ENCODE results near the gene NPR2.

NPR2 gene

DNA sequence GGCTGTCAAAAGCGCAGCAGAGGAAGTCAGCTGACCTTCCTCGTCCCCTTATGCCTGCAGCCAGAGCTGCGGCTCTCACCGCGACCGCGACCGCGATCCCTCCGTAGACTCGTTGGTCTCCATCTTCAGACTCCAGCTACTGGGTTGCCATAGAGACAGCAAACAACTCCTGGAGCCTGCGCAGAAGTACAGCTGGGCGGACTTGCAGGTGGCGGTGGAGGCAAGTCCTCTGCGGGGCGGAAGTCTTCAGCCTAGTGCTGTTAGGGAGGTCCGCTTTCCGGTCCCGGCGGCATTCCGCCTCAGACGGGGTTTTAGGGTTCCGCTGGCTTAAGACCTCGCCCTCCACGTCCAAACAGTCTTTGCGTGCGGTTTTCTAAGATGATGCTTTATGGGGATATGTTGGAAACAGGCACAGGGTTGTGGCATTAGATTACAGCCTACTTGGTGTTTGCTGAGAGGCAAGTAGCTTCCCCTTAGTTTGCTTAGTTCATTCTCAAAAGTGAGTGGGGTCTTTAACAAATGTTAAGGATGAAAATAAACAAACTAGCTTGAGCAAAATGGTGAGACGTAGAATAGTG lies 20.7 kb downstream of the NPR2 start, which contains the start of gene SPAG8:
Gene SPAG8 (minus strand): TSS at position 238 of the 578 bp plus-strand sequence. CDS start 115 bp downstream, at position 123.
- TF ChIP-seq, protein P1, sequence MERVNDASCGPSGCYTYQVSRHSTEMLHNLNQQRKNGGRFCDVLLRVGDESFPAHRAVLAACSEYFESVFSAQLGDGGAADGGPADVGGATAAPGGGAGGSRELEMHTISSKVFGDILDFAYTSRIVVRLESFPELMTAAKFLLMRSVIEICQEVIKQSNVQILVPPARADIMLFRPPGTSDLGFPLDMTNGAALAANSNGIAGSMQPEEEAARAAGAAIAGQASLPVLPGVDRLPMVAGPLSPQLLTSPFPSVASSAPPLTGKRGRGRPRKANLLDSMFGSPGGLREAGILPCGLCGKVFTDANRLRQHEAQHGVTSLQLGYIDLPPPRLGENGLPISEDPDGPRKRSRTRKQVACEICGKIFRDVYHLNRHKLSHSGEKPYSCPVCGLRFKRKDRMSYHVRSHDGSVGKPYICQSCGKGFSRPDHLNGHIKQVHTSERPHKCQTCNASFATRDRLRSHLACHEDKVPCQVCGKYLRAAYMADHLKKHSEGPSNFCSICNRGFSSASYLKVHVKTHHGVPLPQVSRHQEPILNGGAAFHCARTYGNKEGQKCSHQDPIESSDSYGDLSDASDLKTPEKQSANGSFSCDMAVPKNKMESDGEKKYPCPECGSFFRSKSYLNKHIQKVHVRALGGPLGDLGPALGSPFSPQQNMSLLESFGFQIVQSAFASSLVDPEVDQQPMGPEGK (CRISPR knock-in tag; IDR thresholded peaks at IDR 0.05; ENCODE audit: borderline replicate concordance) = no peak
- TF ChIP-seq ZFP3 (CRISPR knock-in tag; IDR thresholded peaks at IDR 0.05) (no peak), BACH2 (CRISPR knock-in tag; IDR thresholded peaks at IDR 0.05; ENCODE audit: borderline replicate concordance) (no peak), OSR1 (CRISPR knock-in tag; IDR thresholded peaks at IDR 0.05) (no peak), CSDC2 (CRISPR knock-in tag; IDR thresholded peaks at IDR 0.05) (no peak), ZNF565 (CRISPR knock-in tag; conservative IDR thresholded peaks at IDR 0.05; ENCODE audit: low read depth) (no peak)
- TF ChIP-seq, protein P2, sequence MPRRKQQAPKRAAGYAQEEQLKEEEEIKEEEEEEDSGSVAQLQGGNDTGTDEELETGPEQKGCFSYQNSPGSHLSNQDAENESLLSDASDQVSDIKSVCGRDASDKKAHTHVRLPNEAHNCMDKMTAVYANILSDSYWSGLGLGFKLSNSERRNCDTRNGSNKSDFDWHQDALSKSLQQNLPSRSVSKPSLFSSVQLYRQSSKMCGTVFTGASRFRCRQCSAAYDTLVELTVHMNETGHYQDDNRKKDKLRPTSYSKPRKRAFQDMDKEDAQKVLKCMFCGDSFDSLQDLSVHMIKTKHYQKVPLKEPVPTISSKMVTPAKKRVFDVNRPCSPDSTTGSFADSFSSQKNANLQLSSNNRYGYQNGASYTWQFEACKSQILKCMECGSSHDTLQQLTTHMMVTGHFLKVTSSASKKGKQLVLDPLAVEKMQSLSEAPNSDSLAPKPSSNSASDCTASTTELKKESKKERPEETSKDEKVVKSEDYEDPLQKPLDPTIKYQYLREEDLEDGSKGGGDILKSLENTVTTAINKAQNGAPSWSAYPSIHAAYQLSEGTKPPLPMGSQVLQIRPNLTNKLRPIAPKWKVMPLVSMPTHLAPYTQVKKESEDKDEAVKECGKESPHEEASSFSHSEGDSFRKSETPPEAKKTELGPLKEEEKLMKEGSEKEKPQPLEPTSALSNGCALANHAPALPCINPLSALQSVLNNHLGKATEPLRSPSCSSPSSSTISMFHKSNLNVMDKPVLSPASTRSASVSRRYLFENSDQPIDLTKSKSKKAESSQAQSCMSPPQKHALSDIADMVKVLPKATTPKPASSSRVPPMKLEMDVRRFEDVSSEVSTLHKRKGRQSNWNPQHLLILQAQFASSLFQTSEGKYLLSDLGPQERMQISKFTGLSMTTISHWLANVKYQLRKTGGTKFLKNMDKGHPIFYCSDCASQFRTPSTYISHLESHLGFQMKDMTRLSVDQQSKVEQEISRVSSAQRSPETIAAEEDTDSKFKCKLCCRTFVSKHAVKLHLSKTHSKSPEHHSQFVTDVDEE (CRISPR knock-in tag; IDR thresholded peaks at IDR 0.05) = 0 out of 2 replicates have a peak, but pooled peaks have one; percentile 42
- peak; percentile 75 for ATAC-seq

DNA sequence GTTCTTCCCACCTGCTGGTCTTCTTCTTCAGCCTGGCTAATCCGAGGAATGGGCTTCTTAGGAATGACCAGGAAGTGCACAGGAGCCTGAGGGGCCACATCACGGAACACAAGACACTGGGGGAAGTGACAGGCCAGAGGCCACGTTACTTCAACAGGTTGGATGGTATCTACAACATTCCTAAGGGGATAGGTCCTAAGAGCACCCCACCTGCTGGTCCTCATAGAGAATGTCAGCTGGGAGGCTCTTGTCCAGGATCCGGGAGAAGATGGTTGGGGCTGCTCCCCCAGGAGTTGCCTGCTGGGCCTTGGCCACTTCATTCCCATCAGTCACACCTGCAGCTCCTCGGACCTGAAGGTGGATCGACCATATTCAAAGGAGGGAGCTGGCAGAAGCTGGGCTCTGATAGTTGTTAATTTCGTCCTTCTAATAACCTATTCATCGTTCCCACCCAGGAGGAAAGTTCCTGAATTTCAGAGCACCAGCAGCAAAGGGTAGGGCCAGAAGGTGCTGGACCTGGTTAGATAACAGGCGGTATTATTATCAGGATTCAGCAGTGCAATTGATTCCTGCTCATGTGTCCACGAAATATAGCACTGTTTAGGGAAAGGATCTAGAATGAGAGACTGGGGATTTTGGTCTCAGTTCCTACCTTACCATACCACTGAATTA lies 22.2 kb downstream of the NPR2 start:
- ATAC-seq = no peak

DNA sequence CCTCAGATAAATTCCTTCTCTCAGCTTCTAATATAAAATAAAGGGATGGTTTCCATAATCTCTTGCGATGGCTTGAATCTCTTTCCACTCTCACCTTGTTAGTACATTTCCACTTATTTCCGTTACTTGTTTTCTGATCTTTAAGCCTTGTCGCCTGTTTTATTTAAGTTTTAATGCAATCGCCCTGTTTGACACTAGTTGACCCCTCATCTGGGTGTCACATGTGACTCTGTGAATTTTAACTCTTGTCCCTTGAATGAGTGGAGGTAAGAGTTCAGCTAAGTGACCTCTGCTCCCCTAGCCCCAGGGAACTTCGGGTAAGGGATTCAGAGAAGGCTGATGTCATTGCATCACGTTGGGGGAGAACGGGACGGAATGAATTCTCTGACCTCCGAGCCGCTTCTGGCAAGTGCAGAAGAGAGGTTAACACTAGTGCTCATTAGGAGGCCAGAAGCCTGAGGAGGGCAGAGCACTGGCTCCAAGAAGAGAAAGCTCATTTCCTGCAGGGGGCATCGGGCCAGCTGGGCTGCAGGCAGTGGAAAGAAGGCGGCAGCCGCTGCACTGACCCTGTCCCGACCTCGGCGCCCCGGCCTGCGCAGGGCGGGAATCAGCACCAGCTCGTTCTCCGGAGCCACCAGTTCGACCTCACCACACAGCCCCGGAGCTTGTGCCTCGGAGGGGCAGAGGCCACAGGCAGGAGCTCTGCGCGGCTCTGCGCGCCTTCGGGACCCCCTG lies 22.9 kb downstream of the NPR2 start:
- peak; percentile 62 for ATAC-seq
- TF ChIP-seq, protein P1 (CRISPR knock-in tag; IDR thresholded peaks at IDR 0.05; ENCODE audit: borderline replicate concordance) = no peak
- TF ChIP-seq ISL1 (CRISPR knock-in tag; IDR thresholded peaks at IDR 0.05) = no peak
- TF ChIP-seq POU6F1 (CRISPR knock-in tag; IDR thresholded peaks at IDR 0.05; ENCODE audit: borderline replicate concordance, low read depth) = no peak
- TF ChIP-seq ZNF565 (CRISPR knock-in tag; conservative IDR thresholded peaks at IDR 0.05; ENCODE audit: low read depth) = no peak
- TF ChIP-seq ZFP30 (CRISPR knock-in tag; IDR thresholded peaks at IDR 0.05) = no peak
- TF ChIP-seq, protein P3, sequence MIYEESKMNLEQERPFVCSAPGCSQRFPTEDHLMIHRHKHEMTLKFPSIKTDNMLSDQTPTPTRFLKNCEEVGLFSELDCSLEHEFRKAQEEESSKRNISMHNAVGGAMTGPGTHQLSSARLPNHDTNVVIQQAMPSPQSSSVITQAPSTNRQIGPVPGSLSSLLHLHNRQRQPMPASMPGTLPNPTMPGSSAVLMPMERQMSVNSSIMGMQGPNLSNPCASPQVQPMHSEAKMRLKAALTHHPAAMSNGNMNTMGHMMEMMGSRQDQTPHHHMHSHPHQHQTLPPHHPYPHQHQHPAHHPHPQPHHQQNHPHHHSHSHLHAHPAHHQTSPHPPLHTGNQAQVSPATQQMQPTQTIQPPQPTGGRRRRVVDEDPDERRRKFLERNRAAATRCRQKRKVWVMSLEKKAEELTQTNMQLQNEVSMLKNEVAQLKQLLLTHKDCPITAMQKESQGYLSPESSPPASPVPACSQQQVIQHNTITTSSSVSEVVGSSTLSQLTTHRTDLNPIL (CRISPR knock-in tag; IDR thresholded peaks at IDR 0.05; ENCODE audit: low read depth) = no peak
- TF ChIP-seq, protein P2 (CRISPR knock-in tag; IDR thresholded peaks at IDR 0.05) = no peak
- TF ChIP-seq ZFP3 (CRISPR knock-in tag; IDR thresholded peaks at IDR 0.05) = no peak
- no peak for TF ChIP-seq BACH2 (CRISPR knock-in tag; IDR thresholded peaks at IDR 0.05; ENCODE audit: borderline replicate concordance)
- TF ChIP-seq ESRRG (CRISPR knock-in tag; IDR thresholded peaks at IDR 0.05) = no peak
- TF ChIP-seq ARNTL (CRISPR knock-in tag; IDR thresholded peaks at IDR 0.05; ENCODE audit: borderline replicate concordance, low read depth) = no peak
- TF ChIP-seq CSDC2 (CRISPR knock-in tag; IDR thresholded peaks at IDR 0.05) = no peak
- no peak for TF ChIP-seq SNAI2 (CRISPR knock-in tag; IDR thresholded peaks at IDR 0.05)
- no peak for TF ChIP-seq ZNF70 (CRISPR knock-in tag; IDR thresholded peaks at IDR 0.05)
- no peak for TF ChIP-seq OSR1 (CRISPR knock-in tag; IDR thresholded peaks at IDR 0.05)
- no peak for TF ChIP-seq ZNF8 (CRISPR knock-in tag; IDR thresholded peaks at IDR 0.05)

More for the DNA sequence above, 22.2 kb downstream of the NPR2 start:
- TF ChIP-seq RARB (CRISPR knock-in tag; IDR thresholded peaks at IDR 0.05) (no peak), OSR1 (CRISPR knock-in tag; IDR thresholded peaks at IDR 0.05) (no peak), POU6F1 (CRISPR knock-in tag; IDR thresholded peaks at IDR 0.05; ENCODE audit: borderline replicate concordance, low read depth) (no peak)
